ENCODE measurements around the gene TNFRSF14. TPM values are rescaled to one million over a fixed set of nuclear protein-coding genes. Genes with fewer than 3 reads are reported as not detected.

Gene TNFRSF14
- total RNA-seq, 1 experiment from 2014 or later: 2.5 TPM

- peak; percentile 96 for DNase-seq (ENCODE audit: extremely low read depth, low read depth)
These were observed 30.2 kb downstream of the TNFRSF14 start, which contains the start of gene PRXL2B for GRCh38 chr1:2586154-2587070. TSS of gene PRXL2B (plus strand) at chr1:2586777. CDS start at chr1:2586886, 109 bp downstream.

GRCh38 chr1:2587071-2587859 is 31.1 kb downstream of the TNFRSF14 start:
- no peak for DNase-seq (ENCODE audit: extremely low read depth, low read depth)

DNA sequence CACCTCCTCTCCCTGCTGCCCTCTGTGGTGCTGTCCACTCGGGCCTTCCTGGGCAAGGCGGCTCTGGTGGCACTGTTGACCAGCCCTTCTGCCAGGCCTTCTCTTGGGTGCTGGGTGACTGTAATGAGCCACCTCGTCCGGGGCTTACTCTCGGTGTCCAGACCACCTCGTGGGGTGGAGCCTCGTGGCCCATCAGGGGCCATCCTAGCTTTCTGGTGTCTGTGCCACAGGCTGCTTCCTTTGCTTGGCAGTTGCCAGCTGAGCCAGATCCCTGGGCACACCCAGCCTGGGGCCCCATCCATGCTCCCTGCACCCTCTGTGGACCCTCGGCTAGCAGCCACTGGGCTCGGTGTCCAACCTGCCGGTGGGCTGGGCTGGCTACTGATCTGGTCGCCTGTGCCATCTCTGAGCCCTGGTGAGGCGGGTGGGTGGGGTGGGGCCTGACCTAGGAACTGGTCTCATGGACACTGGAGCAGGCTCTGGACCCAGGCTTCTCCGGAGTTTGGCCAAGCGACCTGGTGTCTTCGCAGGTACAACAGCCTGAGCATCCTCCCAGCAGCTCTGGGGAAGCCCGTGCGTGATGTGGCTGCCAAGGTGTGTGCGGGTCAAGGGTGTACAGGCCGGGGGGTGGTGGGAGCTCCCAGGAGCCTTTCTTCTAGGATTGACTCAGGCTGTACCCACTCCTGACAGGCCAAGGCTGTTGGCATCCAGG is 31.8 kb downstream of the TNFRSF14 start:
- DNase-seq (ENCODE audit: extremely low read depth, low read depth): no peak

GRCh38 chr1:2588661-2589430 is 32.7 kb downstream of the TNFRSF14 start:
- no peak for DNase-seq (ENCODE audit: extremely low read depth, low read depth)

DNA sequence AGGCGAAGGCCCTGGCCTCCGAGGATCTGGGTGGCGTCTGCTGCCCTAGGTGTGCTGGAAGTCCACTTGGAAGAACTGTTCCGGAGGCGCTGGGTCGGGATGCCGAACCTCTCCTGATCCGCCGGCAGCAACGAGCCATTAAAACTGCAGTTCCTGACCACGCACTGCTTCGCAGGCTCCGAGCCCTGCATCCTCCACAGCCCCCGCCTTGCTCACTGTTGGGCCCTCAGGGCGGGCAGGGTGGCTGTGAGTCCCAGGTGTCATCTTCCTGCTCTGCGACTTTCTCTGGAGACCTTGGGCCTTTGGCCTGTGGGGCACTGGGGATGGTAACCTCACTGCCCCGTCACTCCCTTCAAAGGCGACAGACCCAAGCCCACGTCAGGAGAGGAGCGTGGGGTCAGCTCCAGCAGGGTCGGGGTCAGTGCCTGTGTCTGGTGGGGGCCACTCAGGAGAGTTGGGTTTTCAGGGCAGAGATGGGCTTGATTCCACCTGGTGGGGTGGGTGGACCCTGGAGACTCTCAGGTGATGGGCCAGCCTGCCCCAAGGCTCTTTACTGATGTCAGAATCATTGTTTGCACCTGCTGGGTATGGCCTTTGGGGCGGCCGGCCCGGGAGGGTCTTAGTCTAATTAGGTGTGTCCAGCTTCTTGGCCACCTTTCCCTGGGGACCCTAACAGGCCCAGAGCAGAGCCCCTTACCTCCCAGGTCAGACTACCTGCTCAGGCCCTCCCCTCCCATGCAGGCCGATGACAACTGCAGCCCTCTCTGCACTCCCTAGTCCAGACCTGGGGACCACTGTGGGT is 33.5 kb downstream of the TNFRSF14 start:
- DNase-seq (ENCODE audit: extremely low read depth, low read depth): no peak

DNA sequence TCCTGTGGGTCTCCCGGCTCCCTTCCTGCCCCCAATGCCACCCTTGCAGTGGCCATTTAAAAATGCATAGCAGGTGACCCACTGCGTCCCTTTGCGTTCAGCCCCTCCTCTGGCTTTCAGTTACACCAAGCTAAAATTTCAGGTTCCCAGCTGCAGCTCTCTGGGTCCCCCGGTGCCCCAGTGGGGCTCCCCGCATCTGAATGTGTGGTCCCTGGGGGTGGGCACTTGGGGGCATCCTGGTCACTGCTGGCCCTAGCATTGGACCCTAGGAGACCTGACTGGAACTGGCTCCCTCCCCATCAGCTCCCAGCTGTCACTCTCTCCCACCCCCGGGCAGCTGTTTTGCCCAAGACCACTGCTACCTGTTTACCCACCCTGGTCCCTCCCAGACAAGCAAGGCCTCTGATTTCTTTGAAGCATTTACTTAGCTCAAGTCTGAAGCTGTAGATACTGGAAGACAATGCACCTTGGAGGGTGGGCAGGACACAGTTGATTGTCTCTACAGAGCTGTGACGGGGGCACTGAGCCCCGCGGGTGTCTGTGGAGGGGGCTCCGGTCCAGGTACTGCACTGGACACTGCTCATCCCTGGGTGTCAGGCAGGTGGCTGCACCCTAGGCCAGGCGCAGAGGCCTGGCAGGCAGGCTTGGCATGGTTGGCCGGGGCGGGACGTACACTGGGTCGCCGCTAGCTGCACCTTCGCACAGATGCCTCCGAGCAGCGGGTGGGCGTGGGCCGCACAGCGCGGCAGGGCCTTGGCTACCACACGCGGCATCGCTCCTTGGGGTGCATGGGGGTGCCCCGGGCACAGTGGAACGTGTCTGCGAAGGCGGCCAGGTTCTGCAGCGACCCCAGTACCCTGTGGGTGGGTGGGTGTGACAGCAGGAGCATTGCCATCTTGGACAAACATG is 34.3 kb downstream of the TNFRSF14 start:
- no peak for DNase-seq (ENCODE audit: extremely low read depth, low read depth)

GRCh38 chr1:2591233-2591580 is 35.0 kb downstream of the TNFRSF14 start:
- DNase-seq (ENCODE audit: extremely low read depth, low read depth): no peak

DNA sequence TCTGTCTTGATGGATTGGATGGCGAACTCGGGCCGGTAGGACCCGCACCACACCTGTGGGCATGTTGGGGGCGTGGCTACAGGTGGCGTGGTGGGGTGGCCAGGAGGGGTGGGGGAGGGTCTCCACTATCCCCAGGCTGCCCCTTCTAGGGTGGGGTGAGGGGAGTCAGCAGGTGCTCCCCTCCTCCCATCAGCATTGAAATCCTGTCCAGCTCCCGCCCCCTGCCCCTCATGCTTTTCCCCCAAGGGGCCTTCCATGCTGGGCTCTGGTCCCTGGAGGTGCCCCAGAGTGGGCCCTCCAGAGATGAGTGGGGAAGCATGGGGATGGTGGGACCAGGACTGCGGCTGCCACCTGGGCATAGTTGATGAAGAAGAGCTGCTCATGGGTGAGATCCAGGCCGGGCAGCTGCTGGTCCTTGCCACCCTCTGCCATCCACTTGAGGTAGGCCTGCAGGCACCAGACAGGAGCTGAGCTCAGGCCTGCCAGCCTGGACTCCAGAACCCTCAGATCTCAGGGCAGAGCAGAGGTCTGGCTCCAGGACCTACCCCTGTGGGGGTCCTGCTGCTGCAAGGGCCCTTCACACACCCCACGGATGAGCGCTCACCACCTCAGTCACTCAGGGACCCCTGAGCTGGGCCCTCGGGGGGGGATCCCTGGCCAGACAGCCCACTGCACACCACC is 35.5 kb downstream of the TNFRSF14 start:
- DNase-seq (ENCODE audit: extremely low read depth, low read depth): no peak

GRCh38 chr1:2592672-2593071 is 36.5 kb downstream of the TNFRSF14 start:
- DNase-seq (ENCODE audit: extremely low read depth, low read depth): no peak

GRCh38 chr1:2593251-2593878 is 37.2 kb downstream of the TNFRSF14 start:
- DNase-seq (ENCODE audit: extremely low read depth, low read depth): no peak

DNA sequence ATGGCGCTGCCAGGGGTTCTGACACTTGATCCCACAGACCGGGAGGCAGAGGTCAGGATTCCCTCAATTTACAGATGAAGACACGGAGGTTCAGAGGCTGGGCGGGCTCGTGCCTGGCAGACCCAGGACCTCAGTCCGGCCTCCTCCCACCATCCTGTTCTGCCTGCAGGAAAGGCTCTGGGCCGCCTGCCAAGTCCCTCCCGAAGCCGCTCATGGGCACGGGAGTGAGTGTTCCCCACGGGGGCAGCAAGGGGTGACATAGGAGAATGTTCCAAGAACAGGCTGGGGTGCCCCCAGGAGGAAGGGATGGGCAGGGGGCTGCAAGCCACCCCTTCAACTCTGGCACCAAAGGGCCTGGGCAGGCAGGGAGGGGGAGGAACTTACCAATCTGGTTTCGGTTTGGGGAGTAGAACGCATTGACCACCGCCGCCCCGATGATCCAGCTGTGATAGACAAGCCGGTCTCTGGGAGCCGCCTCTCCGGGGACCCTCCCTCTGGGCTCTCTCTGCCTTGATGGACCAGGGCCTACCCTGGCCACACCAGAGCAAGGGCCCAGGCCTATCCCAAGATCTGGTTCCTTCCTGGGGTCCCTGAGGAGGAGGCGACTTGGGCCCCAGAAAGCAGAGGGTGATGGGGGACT is 38.0 kb downstream of the TNFRSF14 start:
- DNase-seq (ENCODE audit: extremely low read depth, low read depth): no peak

- DNase-seq (ENCODE audit: extremely low read depth, low read depth): no peak
These were observed 38.5 kb downstream of the TNFRSF14 start for GRCh38 chr1:2594641-2595131.

GRCh38 chr1:2595261-2595811 is 39.2 kb downstream of the TNFRSF14 start:
- DNase-seq (ENCODE audit: extremely low read depth, low read depth): no peak

- DNase-seq (ENCODE audit: extremely low read depth, low read depth): no peak
These were observed 39.8 kb downstream of the TNFRSF14 start for GRCh38 chr1:2595812-2596529.

DNA sequence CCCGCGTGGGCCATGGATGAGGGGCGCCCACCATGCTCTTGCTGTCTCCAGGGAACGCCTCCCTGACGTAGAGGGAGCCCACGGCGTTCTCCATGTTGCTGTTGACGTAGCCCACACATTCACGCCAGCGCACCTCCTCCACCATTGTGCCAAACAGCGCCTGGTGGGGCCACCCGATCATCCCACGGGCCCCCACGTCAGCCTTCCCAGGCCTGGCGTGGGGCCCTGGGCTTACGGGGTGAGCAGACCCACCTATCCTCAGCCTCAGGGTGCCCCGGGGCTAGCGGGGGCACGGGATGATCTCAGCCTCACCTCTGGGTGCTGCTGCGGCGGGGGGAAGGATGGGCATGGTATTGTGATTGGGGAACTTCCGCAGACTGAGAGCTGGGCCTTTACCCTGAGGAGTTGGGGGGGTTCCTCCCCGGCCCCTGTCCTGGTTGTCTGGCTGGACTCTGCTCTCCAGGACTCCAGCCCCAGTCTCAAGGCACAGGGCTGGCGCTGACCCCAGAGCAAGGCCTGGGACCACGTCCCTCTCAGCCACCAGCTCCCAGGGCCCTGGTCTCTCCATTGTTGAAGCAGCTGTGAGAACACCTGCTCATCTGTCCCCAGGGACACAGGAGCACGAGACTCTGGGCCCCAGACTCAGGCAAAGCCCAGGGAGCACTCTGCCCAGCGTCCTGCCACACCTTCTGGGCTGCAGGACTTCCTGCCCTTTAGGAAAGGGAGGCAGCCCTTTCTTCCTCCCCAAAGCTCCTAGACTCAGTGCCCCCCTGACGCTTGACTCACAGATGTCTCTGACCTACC is 40.6 kb downstream of the TNFRSF14 start:
- DNase-seq (ENCODE audit: extremely low read depth, low read depth): no peak

Measured in NCI-H460 (cell line).